ENCODE measurements around the gene LTBP3. TPM values are rescaled to one million over a fixed set of nuclear protein-coding genes. Genes with fewer than 3 reads are reported as not detected.

LTBP3 gene
- 24.9 and 43.0 TPM in 2 replicates for total RNA-seq

DNA sequence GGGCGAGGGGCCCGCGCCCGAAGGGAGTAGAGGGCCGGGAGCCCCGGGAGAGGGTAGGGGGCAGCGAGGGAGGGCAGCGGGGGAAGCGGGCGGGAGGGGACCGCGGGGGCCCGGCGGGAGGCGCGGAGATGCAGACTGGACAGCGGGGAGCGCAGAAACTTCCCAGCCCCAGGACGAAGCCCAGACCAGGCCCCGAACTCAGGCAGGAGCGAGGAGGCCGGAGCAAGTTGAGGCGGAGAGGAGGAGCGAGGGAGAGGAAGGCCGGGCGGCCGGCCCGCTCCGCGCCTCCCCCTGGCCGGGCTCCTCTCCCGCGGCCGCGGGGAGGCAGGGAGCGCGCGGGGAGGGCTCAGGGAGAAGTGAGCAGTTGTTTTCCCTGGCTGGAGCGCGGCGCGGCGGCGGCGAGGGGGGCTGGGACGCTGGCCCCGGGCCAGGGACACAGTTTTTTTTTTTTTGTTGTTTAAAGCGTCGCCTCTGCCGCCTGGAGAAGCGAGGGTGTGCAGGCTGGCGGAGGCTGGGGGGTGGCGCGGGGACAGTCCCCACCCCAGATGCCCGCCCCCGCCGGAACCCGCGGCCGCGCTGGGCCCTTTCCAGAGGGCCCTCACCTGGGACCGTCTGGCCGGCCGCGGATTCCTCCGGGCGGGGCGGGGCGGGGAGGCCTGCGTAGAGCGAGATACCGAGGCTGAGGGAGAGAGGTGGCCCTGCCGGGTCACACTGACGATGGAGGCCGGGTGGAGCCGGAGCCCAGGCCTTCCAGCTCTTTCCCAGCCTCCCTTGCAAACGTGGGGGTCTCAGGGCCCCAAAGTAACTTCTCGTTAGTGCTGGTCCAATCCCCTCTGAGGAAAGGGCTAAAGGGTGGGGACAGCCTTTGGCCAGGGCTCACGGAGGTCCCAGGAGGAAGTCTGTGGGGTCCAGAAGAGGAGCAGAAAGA lies at the start of gene LTBP3:
Gene LTBP3 (minus strand): TSS at position 358 of the 928 bp plus-strand sequence. CDS start 400 bp downstream, outside the sequence.

GRCh38 chr11:65595543-65596281 lies 37.6 kb upstream of the LTBP3 start, which contains the start of gene KCNK7:
Gene KCNK7 (minus strand): TSS chr11:65595800. CDS start chr11:65595772, 28 bp downstream.

GRCh38 chr11:65575568-65576231 lies 17.5 kb upstream of the LTBP3 start, which contains the start of gene EHBP1L1:
Gene EHBP1L1 (plus strand): TSS chr11:65576053. CDS start chr11:65576303, 250 bp downstream.

DNA sequence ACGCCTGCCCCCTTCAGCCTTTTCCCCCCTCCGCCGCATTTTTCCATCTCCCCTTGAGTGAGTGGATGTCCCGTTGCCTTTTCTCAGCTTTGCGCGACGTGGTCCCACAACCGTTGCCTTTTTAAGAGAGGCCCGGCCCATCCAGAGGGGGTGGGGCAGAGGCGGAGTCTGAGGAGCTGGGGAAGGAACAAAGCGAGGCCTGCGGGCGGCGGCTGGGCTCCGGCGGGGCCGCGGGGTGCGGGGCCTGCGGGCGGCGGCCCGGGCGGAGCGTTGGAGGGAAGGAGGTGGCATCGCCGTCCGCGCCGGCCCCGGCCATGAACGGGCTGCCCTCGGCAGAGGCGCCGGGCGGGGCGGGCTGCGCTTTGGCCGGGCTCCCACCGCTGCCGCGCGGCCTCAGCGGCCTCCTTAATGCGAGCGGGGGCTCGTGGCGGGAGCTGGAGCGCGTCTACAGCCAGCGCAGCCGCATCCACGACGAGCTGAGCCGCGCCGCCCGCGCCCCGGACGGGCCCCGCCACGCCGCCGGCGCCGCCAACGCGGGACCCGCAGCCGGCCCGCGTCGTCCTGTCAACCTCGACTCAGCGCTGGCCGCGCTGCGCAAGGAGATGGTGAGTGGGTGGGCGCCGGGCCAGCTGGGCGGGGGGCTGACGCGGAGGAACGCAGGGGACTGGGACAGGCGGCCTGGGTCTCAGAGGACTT lies 14.3 kb upstream of the LTBP3 start, which contains the start of gene FAM89B:
Gene FAM89B (plus strand): TSS at position 183 of the 696 bp plus-strand sequence. CDS start 132 bp downstream, at position 315.

GRCh38 chr11:65569973-65570918 lies 12.1 kb upstream of the LTBP3 start, which contains the start of gene ZNRD2:
Gene ZNRD2 (plus strand): TSS chr11:65570477. CDS start chr11:65570492, 15 bp downstream.

GRCh38 chr11:65524741-65525545 lies 33.2 kb downstream of the LTBP3 start, which contains the start of gene SCYL1:
Gene SCYL1 (plus strand): TSS chr11:65525083. CDS start chr11:65525154, 71 bp downstream.

GRCh38 chr11:65498977-65499712 lies 59.0 kb downstream of the LTBP3 start, which contains the start of gene MALAT1:
Gene MALAT1 (plus strand): TSS chr11:65499045.

Other genes starting within 250 kb of the LTBP3 start
- 22.4 and 27.5 TPM in 2 replicates for gene CDC42EP2, start 243.5 kb downstream of the LTBP3 start, total RNA-seq
- 23.7 and 26.5 TPM in 2 replicates for gene DPF2, start 224.5 kb downstream of the LTBP3 start, total RNA-seq
- gene TIGD3, start 203.6 kb downstream of the LTBP3 start, total RNA-seq, result 0.08 TPM in 1 of 2 replicates, not detected in the other
- 0.23 and 1.4 TPM in 2 replicates for gene SLC25A45, start 175.7 kb downstream of the LTBP3 start, total RNA-seq
- gene FRMD8, start 171.7 kb downstream of the LTBP3 start, total RNA-seq, result 55.0 and 62.9 TPM in 2 replicates
- 4.3 and 7.9 TPM in 2 replicates for gene NEAT1, start 135.6 kb downstream of the LTBP3 start, total RNA-seq
- gene MALAT1, start 59.3 kb downstream of the LTBP3 start, total RNA-seq, result 636 and 1,552 TPM in 2 replicates
- 86.5 and 88.0 TPM in 2 replicates for gene SCYL1, start 33.3 kb downstream of the LTBP3 start, total RNA-seq
- 66.4 and 90.1 TPM in 2 replicates for gene ZNRD2, start 12.1 kb upstream of the LTBP3 start, total RNA-seq
- gene FAM89B, start 14.2 kb upstream of the LTBP3 start, total RNA-seq, result 37.1 and 47.3 TPM in 2 replicates
- gene EHBP1L1, start 17.7 kb upstream of the LTBP3 start, total RNA-seq, result 55.5 and 75.6 TPM in 2 replicates
- 0.23 and 0.57 TPM in 2 replicates for gene KCNK7, start 37.4 kb upstream of the LTBP3 start, total RNA-seq
- gene MAP3K11, start 55.9 kb upstream of the LTBP3 start, total RNA-seq, result 34.0 and 37.3 TPM in 2 replicates
- gene PCNX3, start 57.4 kb upstream of the LTBP3 start, total RNA-seq, result 27.0 and 30.7 TPM in 2 replicates
- gene SIPA1, start 79.7 kb upstream of the LTBP3 start, total RNA-seq, result 19.0 and 19.4 TPM in 2 replicates
- gene RELA, start 104.6 kb upstream of the LTBP3 start, total RNA-seq, result 51.6 and 64.1 TPM in 2 replicates
- 38.3 and 42.5 TPM in 2 replicates for gene KAT5, start 153.9 kb upstream of the LTBP3 start, total RNA-seq
- gene RNASEH2C, start 162.4 kb upstream of the LTBP3 start, total RNA-seq, result 48.7 and 94.1 TPM in 2 replicates
- gene AP5B1, start 222.6 kb upstream of the LTBP3 start, total RNA-seq, result 11.8 and 13.9 TPM in 2 replicates
- gene OVOL1, start 228.7 kb upstream of the LTBP3 start, total RNA-seq, result 0.91 and 3.8 TPM in 2 replicates

All from hair follicular keratinocyte (primary cell).